Smooth muscle cell (in vitro differentiated cells): ENCODE measurements around the gene GAREM1. TPM values are rescaled to one million over a fixed set of nuclear protein-coding genes. Genes with fewer than 3 reads are reported as not detected.

ENCODE experiments used
- DNase-seq: peaks from one replicate; lab custom pipeline; 2025; ENCODE audit not compliant: unreplicated experiment; lab: John Stamatoyannopoulos, UW
- H2AFZ ChIP-seq: fragments of 200-600 bp; sonication (generic); 2 replicates; pipeline ENCODE4 v1.6.0; 2016; ENCODE audit warnings: antibody characterized with exemption, low read depth, mild to moderate bottlenecking
- H3F3A ChIP-seq: fragments of 200-600 bp; sonication (generic); 2 replicates; pipeline ENCODE4 v1.6.0; 2017; ENCODE audit warnings: antibody characterized with exemption, low read depth
- H3K27ac ChIP-seq: fragments of 200-600 bp; sonication (generic); 2 replicates; pipeline ENCODE4 v1.5.1; 2016; ENCODE audit warnings: low read depth, mild to moderate bottlenecking
- H3K27me3 ChIP-seq: fragments of 200-600 bp; sonication (generic); 2 replicates; pipeline ENCODE4 v1.6.1; 2016; ENCODE audit warnings: low read depth, mild to moderate bottlenecking
- H3K36me3 ChIP-seq: fragments of 200-600 bp; sonication (generic); 2 replicates; pipeline ENCODE4 v1.5.1; 2016; ENCODE audit warnings: low read depth
- H3K4me1 ChIP-seq: fragments of 200-600 bp; sonication (generic); 2 replicates; pipeline ENCODE4 v1.5.1; 2016; ENCODE audit warnings: low read depth
- H3K4me2 ChIP-seq: fragments of 200-600 bp; sonication (generic); 2 replicates; pipeline ENCODE4 v1.6.0; 2016; ENCODE audit warnings: mild to moderate bottlenecking
- H3K4me3 ChIP-seq: fragments of 200-600 bp; sonication (generic); 2 replicates; pipeline ENCODE4 v1.5.1; 2016; ENCODE audit warnings: mild to moderate bottlenecking
- H3K79me2 ChIP-seq: fragments of 200-600 bp; sonication (generic); 2 replicates; pipeline ENCODE4 v1.6.0; 2016; ENCODE audit warnings: low read depth, mild to moderate bottlenecking
- H3K9ac ChIP-seq: fragments of 200-600 bp; sonication (generic); 2 replicates; pipeline ENCODE4 v1.6.0; 2016; ENCODE audit warnings: low read depth
- H3K9me3 ChIP-seq: fragments of 200-600 bp; sonication (generic); replicated peaks from 2 replicates; pipeline ENCODE4 v1.5.1; 2016; ENCODE audit warnings: low read depth
- H4K20me1 ChIP-seq: fragments of 200-600 bp; sonication (generic); 2 replicates; pipeline ENCODE4 v1.6.0; 2016; ENCODE audit warnings: low read depth
- WGBS: methylation state at CpG from one replicate; pipeline ENCODE4 v1.1.7; 2016; ENCODE audit warnings: low lambda C conversion rate; 5-methylcytosine and 5-hydroxymethylcytosine counted together
- polyA plus RNA-seq: library from polyadenylated mRNA; unstranded; fragments of >200 nt; fragmentation: Nextera tagmentation; extraction: Ambion mirVana; gene quantifications from 2 replicates; pipeline ENCODE4 v1.2.1, GENCODE V29; 2016
- total RNA-seq: library from RNA; depleted of rRNA; stranded (reverse); fragments of >200 nt; gene quantifications from 2 replicates; pipeline ENCODE4 v1.2.3, GENCODE V29; 2014
- TF ChIP-seq, protein P1 (sequence below): fragments of 200-600 bp; sonication (generic); IDR thresholded peaks from 2 replicates; pipeline ENCODE4 v1.5.1; 2017; ENCODE audit warnings: borderline replicate concordance, mild to moderate bottlenecking, antibody characterized with exemption; ENCODE audit not compliant: insufficient read depth, poor library complexity, severe bottlenecking

GAREM1 gene
- total and polyA plus RNA-seq, 2 experiments from 2014 or later = 0.33 to 13.4 TPM

DNA sequence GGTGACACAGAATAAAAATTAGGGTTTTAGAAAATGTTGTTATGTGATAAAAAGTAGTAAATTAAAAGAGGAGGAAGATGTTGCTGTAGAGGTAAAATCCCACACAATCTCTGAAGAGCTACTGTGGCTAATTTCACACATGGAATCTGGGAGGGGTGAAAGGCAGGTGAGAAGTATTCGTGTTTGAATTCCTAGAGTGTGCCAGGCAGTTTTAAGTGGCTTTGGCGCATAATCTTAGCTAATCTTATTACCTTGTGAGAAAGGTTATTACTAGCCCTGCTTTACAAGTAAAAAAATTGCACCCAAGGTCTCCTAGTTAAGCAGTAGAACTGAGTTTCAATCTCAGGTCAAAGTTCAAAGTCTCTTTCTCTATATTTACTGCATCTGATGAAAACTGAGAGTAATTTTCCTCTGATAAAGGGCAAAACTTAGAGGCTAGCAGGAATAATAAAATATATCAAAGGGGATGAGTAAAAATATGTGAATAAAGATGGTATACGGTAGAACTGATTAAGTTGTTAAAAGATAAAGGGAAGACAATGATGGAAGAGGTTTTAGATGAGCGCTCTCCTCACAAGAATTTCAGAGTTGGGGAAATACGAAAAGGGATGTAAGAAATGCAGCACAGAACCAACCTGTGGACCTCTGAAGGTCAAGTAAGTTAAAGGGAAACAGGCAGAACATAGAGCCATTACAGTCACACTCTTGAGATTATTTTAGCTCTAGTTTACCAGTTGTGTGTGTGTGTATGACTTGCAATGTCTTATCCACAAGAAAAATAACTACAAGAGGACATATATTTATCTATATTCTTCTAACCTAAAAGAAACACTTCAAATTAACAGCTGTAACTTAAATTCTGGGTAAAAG lies 34.8 kb downstream of the GAREM1 start:
- Histone ChIP-seq H3K4me2 (no peak overlapping the region), H3K4me1 (no peaks in the 10 kb centered on the region), H3F3A (no peaks in the 10 kb centered on the region), H3K79me2 (no peaks in the 10 kb centered on the region), H3K4me3 (no peak overlapping the region), H3K9ac (no peak overlapping the region), H3K27ac (no peak overlapping the region), H3K9me3 (no peaks in the 10 kb centered on the region), H2AFZ (no peak overlapping the region), H4K20me1 (no peaks in the 10 kb centered on the region), H3K36me3 (no peaks in the 10 kb centered on the region), H3K27me3 (no peaks in the 10 kb centered on the region)
- TF ChIP-seq, protein P1, sequence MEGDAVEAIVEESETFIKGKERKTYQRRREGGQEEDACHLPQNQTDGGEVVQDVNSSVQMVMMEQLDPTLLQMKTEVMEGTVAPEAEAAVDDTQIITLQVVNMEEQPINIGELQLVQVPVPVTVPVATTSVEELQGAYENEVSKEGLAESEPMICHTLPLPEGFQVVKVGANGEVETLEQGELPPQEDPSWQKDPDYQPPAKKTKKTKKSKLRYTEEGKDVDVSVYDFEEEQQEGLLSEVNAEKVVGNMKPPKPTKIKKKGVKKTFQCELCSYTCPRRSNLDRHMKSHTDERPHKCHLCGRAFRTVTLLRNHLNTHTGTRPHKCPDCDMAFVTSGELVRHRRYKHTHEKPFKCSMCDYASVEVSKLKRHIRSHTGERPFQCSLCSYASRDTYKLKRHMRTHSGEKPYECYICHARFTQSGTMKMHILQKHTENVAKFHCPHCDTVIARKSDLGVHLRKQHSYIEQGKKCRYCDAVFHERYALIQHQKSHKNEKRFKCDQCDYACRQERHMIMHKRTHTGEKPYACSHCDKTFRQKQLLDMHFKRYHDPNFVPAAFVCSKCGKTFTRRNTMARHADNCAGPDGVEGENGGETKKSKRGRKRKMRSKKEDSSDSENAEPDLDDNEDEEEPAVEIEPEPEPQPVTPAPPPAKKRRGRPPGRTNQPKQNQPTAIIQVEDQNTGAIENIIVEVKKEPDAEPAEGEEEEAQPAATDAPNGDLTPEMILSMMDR = no peak
- DNase-seq = no peak
- WGBS = 88% methylated on average over 5 of the region's 5 CpGs

DNA sequence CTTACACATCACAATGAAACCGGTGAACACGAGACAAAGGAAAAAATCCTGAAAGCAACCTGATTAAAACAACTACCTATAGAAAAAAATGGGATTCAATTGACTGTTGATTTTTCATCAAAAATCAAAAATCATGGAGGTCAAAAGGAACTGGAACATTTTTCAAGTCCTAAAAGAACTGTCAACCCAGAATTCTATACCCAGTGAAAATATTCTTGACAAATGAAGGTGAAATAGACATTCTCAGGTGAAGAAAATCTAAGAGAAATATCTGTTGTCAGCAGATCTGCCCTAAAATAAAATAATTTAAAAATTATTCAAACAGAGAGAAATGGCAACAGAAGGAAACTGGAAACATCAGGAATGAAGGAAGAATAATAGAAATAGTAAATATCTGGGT lies 38.9 kb downstream of the GAREM1 start:
- H2AFZ ChIP-seq = no peak overlapping the region
- H3K4me3 ChIP-seq = no peak overlapping the region
- no peaks in the 10 kb centered on the region for H4K20me1 ChIP-seq
- no peak overlapping the region for H3K27ac ChIP-seq
- peaks cover 5% of the 10 kb centered on the region for H3K4me1 ChIP-seq
- no peak for DNase-seq
- TF ChIP-seq, protein P1 = no peak
- H3F3A ChIP-seq = no peaks in the 10 kb centered on the region
- no peaks in the 10 kb centered on the region for H3K9me3 ChIP-seq
- H3K9ac ChIP-seq = no peak overlapping the region
- H3K4me2 ChIP-seq = no peak overlapping the region
- no peaks in the 10 kb centered on the region for H3K79me2 ChIP-seq
- H3K27me3 ChIP-seq = no peaks in the 10 kb centered on the region
- H3K36me3 ChIP-seq = no peaks in the 10 kb centered on the region
- WGBS = 100% methylated on average over 2 of the region's 2 CpGs

DNA sequence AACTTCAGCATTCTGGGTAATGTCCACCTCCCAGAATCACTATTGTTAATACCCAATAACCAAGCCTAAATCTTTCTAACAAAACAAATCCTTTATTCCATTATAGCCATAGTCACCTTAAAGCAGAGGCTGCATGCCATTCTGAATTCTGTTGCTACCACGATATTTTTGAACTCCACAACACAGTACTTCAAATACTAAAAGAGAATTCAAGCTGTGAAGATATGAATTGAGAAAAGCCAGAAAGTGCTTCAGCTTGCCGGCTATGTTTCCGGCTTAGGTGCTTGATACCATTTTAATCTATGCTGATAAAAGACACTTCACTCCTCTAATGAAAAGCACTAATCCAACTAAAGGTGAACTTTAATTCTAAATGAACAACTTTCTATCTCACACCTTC lies 41.3 kb downstream of the GAREM1 start:
- Histone ChIP-seq H3K4me2 (no peak overlapping the region), H3K4me3 (no peak overlapping the region), H3K27ac (no peak overlapping the region), H3K4me1 (peaks cover 5% of the 10 kb centered on the region), H3F3A (no peaks in the 10 kb centered on the region), H3K79me2 (no peaks in the 10 kb centered on the region), H3K9ac (no peak overlapping the region), H3K36me3 (no peaks in the 10 kb centered on the region), H3K27me3 (no peaks in the 10 kb centered on the region), H2AFZ (no peak overlapping the region), H3K9me3 (no peaks in the 10 kb centered on the region), H4K20me1 (no peaks in the 10 kb centered on the region)
- TF ChIP-seq, protein P1 = no peak
- 91% methylated on average over 3 of the region's 3 CpGs for WGBS
- no peak for DNase-seq
